GM12878 (cell line): ENCODE data around the gene GALNT17. TPM values are rescaled to one million over a fixed set of nuclear protein-coding genes. Genes with fewer than 3 reads are reported as not detected.

Source experiments
- ATAC-seq: fragments of 200-7000 bp; cut with Tn5 transposase; 3 replicates; pipeline ENCODE4 v1.9.1; 2020; ENCODE audit warnings: mild to moderate bottlenecking, moderate library complexity
- BruUV-seq: library from RNA; stranded (reverse); fragments of 400-500 nt; replicated peaks from 2 replicates; lab custom pipeline; 2021; lab: Mats Ljungman, UMichigan
- CTCF ChIA-PET: fragments of 300-600 bp; sonication (Branson Sonifier 250); formaldehyde crosslinking; extraction: SDS; loops from one replicate; lab custom pipeline; 2021; ENCODE audit warnings: inconsistent platforms; lab: Yijun Ruan, JAX
- POLR2A ChIA-PET: fragments of 350-600 bp; formaldehyde crosslinking; extraction: SDS; loops from one replicate; lab custom pipeline; 2021; ENCODE audit warnings: inconsistent platforms; lab: Charles Lee
- RAD21 ChIA-PET: fragments of 300-600 bp; sonication (Branson Sonifier 250); formaldehyde crosslinking; loops from one replicate; lab custom pipeline; 2023; ENCODE audit warnings: antibody characterized with exemption; ENCODE audit not compliant: unreplicated experiment; lab: Charles Lee
- SMC1A ChIA-PET: fragments of 300-600 bp; sonication (Branson Sonifier 250); formaldehyde crosslinking; loops from one replicate; lab custom pipeline; 2023; ENCODE audit not compliant: unreplicated experiment, uncharacterized antibody; lab: Charles Lee
- DNase-seq: peaks from one replicate; pipeline ENCODE4 v3.0.0-alpha.2; 2011; ENCODE audit warnings: low read depth, low spot score
- FAIRE-seq: peaks from 3 replicates; lab custom pipeline; 2011; peaks lifted over from hg19 to GRCh38; lab: Jason Lieb, UNC
- H2AFZ ChIP-seq: 2 replicates; pipeline ENCODE4 v1.6.0; 2011; ENCODE audit warnings: low read depth, low read length, control low read depth; ENCODE audit not compliant: control insufficient read depth
- H3K27ac ChIP-seq: 2 replicates; pipeline ENCODE4 v1.5.1; 2011; ENCODE audit warnings: control low read depth; ENCODE audit not compliant: control insufficient read depth, insufficient read depth
- H3K27me3 ChIP-seq, 2 experiments: replicated peaks in 1 of 2; 2 replicates each; pipeline versions ENCODE4 v1.6.0 to v1.6.1; 2011; ENCODE audit warnings: low read length in 1 of 2; ENCODE audit not compliant: control insufficient read depth in 2 of 2, insufficient read depth in 2 of 2
- H3K36me3 ChIP-seq, 2 experiments: 2 replicates each; pipeline ENCODE4 v1.5.1; 2011; ENCODE audit warnings: low read length in 1 of 2; ENCODE audit not compliant: control insufficient read depth in 2 of 2, insufficient read depth in 2 of 2
- H3K4me1 ChIP-seq: 2 replicates; pipeline ENCODE4 v1.6.1; 2011; ENCODE audit warnings: mild to moderate bottlenecking, low read length, moderate library complexity, mixed read lengths; ENCODE audit not compliant: control insufficient read depth, insufficient read depth
- H3K4me2 ChIP-seq: 2 replicates; pipeline ENCODE4 v1.6.0; 2011; ENCODE audit warnings: control low read depth; ENCODE audit not compliant: control insufficient read depth, insufficient read depth
- H3K4me3 ChIP-seq: fragments of 200-600 bp; sonication (generic); 2 replicates; pipeline ENCODE4 v1.5.1; 2016
- H3K79me2 ChIP-seq: 2 replicates; pipeline ENCODE4 v1.6.0; 2011; ENCODE audit warnings: low read length; ENCODE audit not compliant: control insufficient read depth, insufficient read depth
- H3K9ac ChIP-seq: 2 replicates; pipeline ENCODE4 v1.8.0; 2011; ENCODE audit warnings: low read length, control low read depth, mixed read lengths; ENCODE audit not compliant: control insufficient read depth, insufficient read depth
- H3K9me3 ChIP-seq: replicated peaks from 3 replicates; pipeline ENCODE4 v1.5.1; 2011; ENCODE audit warnings: mild to moderate bottlenecking, low read length; ENCODE audit not compliant: control insufficient read depth, insufficient read depth
- H4K20me1 ChIP-seq: 2 replicates; pipeline ENCODE4 v1.6.0; 2011; ENCODE audit not compliant: control insufficient read depth, insufficient read depth
- BHLHE40 ChIP-seq, 2 experiments: fragments of 450-650 bp in 1 of 2; IDR thresholded peaks; 2 replicates each; pipeline ENCODE4 v1.6.1; 2011 to 2017; ENCODE audit warnings: low read depth in 2 of 2, borderline replicate concordance in 1 of 2, improper control_type of control experiment in 1 of 2, low read length in 1 of 2, mild to moderate bottlenecking in 1 of 2
- CHD4 ChIP-seq: fragments of 200-600 bp; sonication (generic); IDR thresholded peaks from 2 replicates; pipeline ENCODE4 v1.6.1; 2016; ENCODE audit warnings: mild to moderate bottlenecking
- ESRRA ChIP-seq: IDR thresholded peaks from 2 replicates; pipeline ENCODE4 v1.6.1; 2012; ENCODE audit warnings: mild to moderate bottlenecking, low read length, improper control_type of control experiment
- FOS ChIP-seq: IDR thresholded peaks from 3 replicates; pipeline ENCODE4 v1.6.1; 2011; ENCODE audit warnings: borderline replicate concordance; ENCODE audit not compliant: insufficient read length; ENCODE audit errors: extremely low read depth
- GATAD2B ChIP-seq: fragments of 450-650 bp; conservative IDR thresholded peaks from 2 replicates; pipeline ENCODE4 v1.6.1; 2017; ENCODE audit warnings: low read depth, mild to moderate bottlenecking, moderate library complexity
- NFXL1 ChIP-seq: fragments of 450-650 bp; IDR thresholded peaks from 2 replicates; pipeline ENCODE4 v1.6.1; 2017; ENCODE audit warnings: antibody characterized with exemption, mild to moderate bottlenecking, borderline replicate concordance
- POLR2AphosphoS5 ChIP-seq: IDR thresholded peaks from 2 replicates; pipeline ENCODE4 v1.6.1; 2011; ENCODE audit warnings: mild to moderate bottlenecking, low read length, inconsistent platforms
- SRF ChIP-seq, 2 experiments: IDR thresholded peaks; 2 replicates each; pipeline ENCODE4 v1.6.1; 2011; ENCODE audit warnings: low read depth in 2 of 2, low read length in 2 of 2, mild to moderate bottlenecking in 1 of 2, moderate library complexity in 1 of 2
- SUPT20H ChIP-seq: IDR thresholded peaks from 2 replicates; pipeline ENCODE4 v1.6.1; 2011; ENCODE audit warnings: low read depth, mild to moderate bottlenecking, low read length, moderate library complexity, borderline replicate concordance; ENCODE audit not compliant: control insufficient read depth
- TARDBP ChIP-seq: IDR thresholded peaks from 2 replicates; pipeline ENCODE4 v1.6.1; 2016; ENCODE audit warnings: borderline replicate concordance
- TCF3 ChIP-seq: IDR thresholded peaks from 2 replicates; pipeline ENCODE4 v1.6.1; 2012; ENCODE audit warnings: low read depth, mild to moderate bottlenecking, low read length, borderline replicate concordance; ENCODE audit not compliant: insufficient read depth
- WRNIP1 ChIP-seq: IDR thresholded peaks from 2 replicates; pipeline ENCODE4 v1.6.1; 2011; ENCODE audit warnings: low read depth, low read length, improper control_type of control experiment, borderline replicate concordance
- WGBS: methylation state at CpG from one replicate; pipeline ENCODE4 v1.1.6; 2016; ENCODE audit warnings: low lambda C conversion rate; ENCODE audit not compliant: insufficient replicate concordance, insufficient coverage; ENCODE audit errors: missing lambda C conversion rate; 5-methylcytosine and 5-hydroxymethylcytosine counted together
- in situ Hi-C: fragments of 300-500 bp; cut with MboI; formaldehyde crosslinking; loops from 9 replicates; pipeline ENCODE4 v1.14.3; 2018; ENCODE audit warnings: mixed read lengths
- intact Hi-C: fragments of 100-400 bp; cut with micrococcal nuclease; formaldehyde crosslinking; loops from one replicate; pipeline ENCODE4 v1.14.2; 2022; ENCODE audit not compliant: unreplicated experiment
- polyA plus RNA-seq, 11 experiments: library from polyadenylated mRNA; depleted of rRNA in 4 of 11; unstranded in 6 of 11; stranded (reverse) in 5 of 11; fragments of >200 nt; fragmentation: Nextera tagmentation in 4 of 11; fragmentation: Illumina TruSeq in 1 of 11; extraction: Ambion mirVana in 4 of 11; extraction: Trizol in 1 of 11; gene quantifications; 1 replicate in 1 of 11; 2 replicates in 10 of 11; pipeline versions ENCODE4 v1.2.1 to v1.2.3, GENCODE V29; 2011 to 2016; ENCODE audit warnings: inconsistent platforms in 2 of 11, missing spikeins in 2 of 11, low read depth in 1 of 11
- total RNA-seq, 4 experiments: library from RNA; depleted of rRNA in 3 of 4; stranded (reverse); fragments of >200 nt in 3 of 4; fragmentation: Illumina TruSeq in 1 of 4; extraction: Trizol in 1 of 4; gene quantifications; 2 replicates each; pipeline versions ENCODE4 v1.2.1 to v1.2.3, GENCODE V29; 2013 to 2021
- TF ChIP-seq, protein P1 (sequence below): fragments of 450-650 bp; IDR thresholded peaks from 2 replicates; pipeline ENCODE4 v1.6.1; 2018; ENCODE audit warnings: mild to moderate bottlenecking, low read depth, moderate library complexity; ENCODE audit not compliant: partially characterized antibody
- TF ChIP-seq, protein P2 (sequence below): IDR thresholded peaks from 2 replicates; pipeline ENCODE4 v1.6.1; 2012; ENCODE audit warnings: mild to moderate bottlenecking, low read depth, low read length
- TF ChIP-seq, protein P3 (sequence below): fragments of 150-350 bp; IDR thresholded peaks from 2 replicates; pipeline ENCODE4 v1.6.1; 2016; ENCODE audit warnings: low read depth, low read length

GALNT17 gene
- total and polyA plus RNA-seq, 10 of the 15 experiments (the other 5 are each of a cell fraction or from before 2014, with no cell fraction given), result 0.12 to 0.15 TPM; not detected in 8

DNA sequence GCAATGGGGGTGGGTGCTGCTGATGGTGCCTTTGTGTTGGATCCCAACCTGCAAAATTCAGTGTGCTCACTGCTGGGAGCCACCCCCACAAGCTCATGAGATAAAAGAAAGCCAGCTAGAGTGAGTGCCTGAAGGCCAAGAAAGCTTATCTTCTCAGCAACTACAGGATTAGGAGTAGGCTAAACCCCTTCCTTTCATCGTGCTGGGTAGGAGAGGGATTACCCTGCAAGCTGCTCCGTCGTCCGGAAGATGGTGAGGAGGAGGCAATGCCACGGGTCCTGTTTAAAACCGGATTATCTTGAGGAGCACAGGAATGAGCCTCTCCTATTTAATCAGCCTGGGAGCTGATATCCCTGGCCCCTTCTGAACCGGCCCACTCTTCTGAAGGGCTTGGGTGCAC lies 258.0 kb downstream of the GALNT17 start:
- in situ Hi-C loops, result no loop called here
- Histone ChIP-seq H3K9ac (no peak overlapping the region), H2AFZ (no peak overlapping the region), H3K9me3 (no peaks in the 10 kb centered on the region; the same call in 2 of the 3 replicates), H3K36me3 (no peaks in the 10 kb centered on the region), H3K4me1 (no peaks in the 10 kb centered on the region), H3K79me2 (no peaks in the 10 kb centered on the region), H3K27ac (no peak overlapping the region), H4K20me1 (no peaks in the 10 kb centered on the region), H3K4me2 (no peak overlapping the region), H3K4me3 (no peak overlapping the region), H3K27me3 (no peaks in the 10 kb centered on the region)
- no TSS peak for BruUV-seq
- ATAC-seq, result no peak
- no peak for TF ChIP-seq TARDBP
- TF ChIP-seq GATAD2B, result no peak
- TF ChIP-seq, protein P1, sequence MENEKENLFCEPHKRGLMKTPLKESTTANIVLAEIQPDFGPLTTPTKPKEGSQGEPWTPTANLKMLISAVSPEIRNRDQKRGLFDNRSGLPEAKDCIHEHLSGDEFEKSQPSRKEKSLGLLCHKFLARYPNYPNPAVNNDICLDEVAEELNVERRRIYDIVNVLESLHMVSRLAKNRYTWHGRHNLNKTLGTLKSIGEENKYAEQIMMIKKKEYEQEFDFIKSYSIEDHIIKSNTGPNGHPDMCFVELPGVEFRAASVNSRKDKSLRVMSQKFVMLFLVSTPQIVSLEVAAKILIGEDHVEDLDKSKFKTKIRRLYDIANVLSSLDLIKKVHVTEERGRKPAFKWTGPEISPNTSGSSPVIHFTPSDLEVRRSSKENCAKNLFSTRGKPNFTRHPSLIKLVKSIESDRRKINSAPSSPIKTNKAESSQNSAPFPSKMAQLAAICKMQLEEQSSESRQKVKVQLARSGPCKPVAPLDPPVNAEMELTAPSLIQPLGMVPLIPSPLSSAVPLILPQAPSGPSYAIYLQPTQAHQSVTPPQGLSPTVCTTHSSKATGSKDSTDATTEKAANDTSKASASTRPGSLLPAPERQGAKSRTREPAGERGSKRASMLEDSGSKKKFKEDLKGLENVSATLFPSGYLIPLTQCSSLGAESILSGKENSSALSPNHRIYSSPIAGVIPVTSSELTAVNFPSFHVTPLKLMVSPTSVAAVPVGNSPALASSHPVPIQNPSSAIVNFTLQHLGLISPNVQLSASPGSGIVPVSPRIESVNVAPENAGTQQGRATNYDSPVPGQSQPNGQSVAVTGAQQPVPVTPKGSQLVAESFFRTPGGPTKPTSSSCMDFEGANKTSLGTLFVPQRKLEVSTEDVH, result no peak
- TF ChIP-seq BHLHE40 (IDR thresholded peaks at IDR 0.05; ENCODE audit: borderline replicate concordance in 1 of 2, low read depth in 2 of 2, low read length in 1 of 2), result no peak
- no peak for TF ChIP-seq SUPT20H
- no peak for TF ChIP-seq FOS
- TF ChIP-seq, protein P2, sequence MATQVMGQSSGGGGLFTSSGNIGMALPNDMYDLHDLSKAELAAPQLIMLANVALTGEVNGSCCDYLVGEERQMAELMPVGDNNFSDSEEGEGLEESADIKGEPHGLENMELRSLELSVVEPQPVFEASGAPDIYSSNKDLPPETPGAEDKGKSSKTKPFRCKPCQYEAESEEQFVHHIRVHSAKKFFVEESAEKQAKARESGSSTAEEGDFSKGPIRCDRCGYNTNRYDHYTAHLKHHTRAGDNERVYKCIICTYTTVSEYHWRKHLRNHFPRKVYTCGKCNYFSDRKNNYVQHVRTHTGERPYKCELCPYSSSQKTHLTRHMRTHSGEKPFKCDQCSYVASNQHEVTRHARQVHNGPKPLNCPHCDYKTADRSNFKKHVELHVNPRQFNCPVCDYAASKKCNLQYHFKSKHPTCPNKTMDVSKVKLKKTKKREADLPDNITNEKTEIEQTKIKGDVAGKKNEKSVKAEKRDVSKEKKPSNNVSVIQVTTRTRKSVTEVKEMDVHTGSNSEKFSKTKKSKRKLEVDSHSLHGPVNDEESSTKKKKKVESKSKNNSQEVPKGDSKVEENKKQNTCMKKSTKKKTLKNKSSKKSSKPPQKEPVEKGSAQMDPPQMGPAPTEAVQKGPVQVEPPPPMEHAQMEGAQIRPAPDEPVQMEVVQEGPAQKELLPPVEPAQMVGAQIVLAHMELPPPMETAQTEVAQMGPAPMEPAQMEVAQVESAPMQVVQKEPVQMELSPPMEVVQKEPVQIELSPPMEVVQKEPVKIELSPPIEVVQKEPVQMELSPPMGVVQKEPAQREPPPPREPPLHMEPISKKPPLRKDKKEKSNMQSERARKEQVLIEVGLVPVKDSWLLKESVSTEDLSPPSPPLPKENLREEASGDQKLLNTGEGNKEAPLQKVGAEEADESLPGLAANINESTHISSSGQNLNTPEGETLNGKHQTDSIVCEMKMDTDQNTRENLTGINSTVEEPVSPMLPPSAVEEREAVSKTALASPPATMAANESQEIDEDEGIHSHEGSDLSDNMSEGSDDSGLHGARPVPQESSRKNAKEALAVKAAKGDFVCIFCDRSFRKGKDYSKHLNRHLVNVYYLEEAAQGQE, result no peak
- no peak for TF ChIP-seq SRF (IDR thresholded peaks at IDR 0.05; ENCODE audit: low read depth in 2 of 2, low read length in 2 of 2)
- TF ChIP-seq POLR2AphosphoS5, result no peak
- TF ChIP-seq CHD4, result no peak
- no peak for TF ChIP-seq NFXL1
- TF ChIP-seq WRNIP1, result no peak
- no peak for TF ChIP-seq ESRRA
- TF ChIP-seq TCF3, result no peak
- TF ChIP-seq, protein P3, sequence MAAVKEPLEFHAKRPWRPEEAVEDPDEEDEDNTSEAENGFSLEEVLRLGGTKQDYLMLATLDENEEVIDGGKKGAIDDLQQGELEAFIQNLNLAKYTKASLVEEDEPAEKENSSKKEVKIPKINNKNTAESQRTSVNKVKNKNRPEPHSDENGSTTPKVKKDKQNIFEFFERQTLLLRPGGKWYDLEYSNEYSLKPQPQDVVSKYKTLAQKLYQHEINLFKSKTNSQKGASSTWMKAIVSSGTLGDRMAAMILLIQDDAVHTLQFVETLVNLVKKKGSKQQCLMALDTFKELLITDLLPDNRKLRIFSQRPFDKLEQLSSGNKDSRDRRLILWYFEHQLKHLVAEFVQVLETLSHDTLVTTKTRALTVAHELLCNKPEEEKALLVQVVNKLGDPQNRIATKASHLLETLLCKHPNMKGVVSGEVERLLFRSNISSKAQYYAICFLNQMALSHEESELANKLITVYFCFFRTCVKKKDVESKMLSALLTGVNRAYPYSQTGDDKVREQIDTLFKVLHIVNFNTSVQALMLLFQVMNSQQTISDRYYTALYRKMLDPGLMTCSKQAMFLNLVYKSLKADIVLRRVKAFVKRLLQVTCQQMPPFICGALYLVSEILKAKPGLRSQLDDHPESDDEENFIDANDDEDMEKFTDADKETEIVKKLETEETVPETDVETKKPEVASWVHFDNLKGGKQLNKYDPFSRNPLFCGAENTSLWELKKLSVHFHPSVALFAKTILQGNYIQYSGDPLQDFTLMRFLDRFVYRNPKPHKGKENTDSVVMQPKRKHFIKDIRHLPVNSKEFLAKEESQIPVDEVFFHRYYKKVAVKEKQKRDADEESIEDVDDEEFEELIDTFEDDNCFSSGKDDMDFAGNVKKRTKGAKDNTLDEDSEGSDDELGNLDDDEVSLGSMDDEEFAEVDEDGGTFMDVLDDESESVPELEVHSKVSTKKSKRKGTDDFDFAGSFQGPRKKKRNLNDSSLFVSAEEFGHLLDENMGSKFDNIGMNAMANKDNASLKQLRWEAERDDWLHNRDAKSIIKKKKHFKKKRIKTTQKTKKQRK, result no peak
- DNase-seq, result no peak
- WGBS, result 36% methylated on average over 7 of the region's 7 CpGs
- intact Hi-C loops, result no loop called here
- no peak for FAIRE-seq
- RAD21 ChIA-PET, result no interaction called here
- SMC1A ChIA-PET, result no interaction called here
- POLR2A ChIA-PET, result no interaction called here
- CTCF ChIA-PET, result no interaction called here
